Measurements from ENCODE around the gene WDCP.

Gene WDCP

GRCh38 chr2:24021122-24021998 is 25.8 kb downstream of the WDCP start:
- no peak overlapping the region for H3K27ac ChIP-seq (ENCODE audit: low read length)
- no peak for DNase-seq

GRCh38 chr2:24020244-24020643 is 26.9 kb downstream of the WDCP start:
- no peak overlapping the region for H3K27ac ChIP-seq (ENCODE audit: low read length)
- no peak overlapping the region for H3K4me2 ChIP-seq (ENCODE audit: low read depth, low read length)
- no peaks in the 10 kb centered on the region for H3K9me3 ChIP-seq (replicated peaks; ENCODE audit: insufficient read depth, low read length)
- no peak overlapping the region for H2AFZ ChIP-seq (ENCODE audit: low read length)
- H3K27me3 ChIP-seq (replicated peaks; ENCODE audit: insufficient read depth, low read length) = no peaks in the 10 kb centered on the region
- H3F3A ChIP-seq (ENCODE audit: insufficient read depth, low read length) = no peaks in the 10 kb centered on the region
- H3K36me3 ChIP-seq (replicated peaks; ENCODE audit: insufficient read depth, low read length) = no peaks in the 10 kb centered on the region
- no peak overlapping the region for H3K9ac ChIP-seq (ENCODE audit: low read length)
- H3K4me3 ChIP-seq (ENCODE audit: low read length) = no peak overlapping the region
- no peaks in the 10 kb centered on the region for H3K9me2 ChIP-seq (replicated peaks; ENCODE audit: insufficient read depth, low read length)
- DNase-seq = no peak
- H3K79me2 ChIP-seq (ENCODE audit: low read length) = no peaks in the 10 kb centered on the region
- H4K20me1 ChIP-seq (ENCODE audit: insufficient read depth, low read length) = no peaks in the 10 kb centered on the region
- H3K4me1 ChIP-seq (ENCODE audit: low read length) = no peaks in the 10 kb centered on the region
- TF ChIP-seq EZH2 (optimal IDR thresholded peaks at IDR 0.05; ENCODE audit: low read depth, low read length) (no peak), EZH2phosphoT487 (IDR thresholded peaks at IDR 0.05; ENCODE audit: low read length) (no peak), CTCF (IDR thresholded peaks at IDR 0.05; ENCODE audit: low read length) (no peak)

More at GRCh38 chr2:24021122-24021998, 25.8 kb downstream of the WDCP start:
- Histone ChIP-seq H3K4me3 (ENCODE audit: low read length) (no peak overlapping the region), H3K9me2 (replicated peaks; ENCODE audit: insufficient read depth, low read length) (no peaks in the 10 kb centered on the region), H3K4me2 (ENCODE audit: low read depth, low read length) (no peak overlapping the region), H3K79me2 (ENCODE audit: low read length) (no peaks in the 10 kb centered on the region), H3K36me3 (replicated peaks; ENCODE audit: insufficient read depth, low read length) (no peaks in the 10 kb centered on the region), H4K20me1 (ENCODE audit: insufficient read depth, low read length) (no peaks in the 10 kb centered on the region), H3K4me1 (ENCODE audit: low read length) (no peaks in the 10 kb centered on the region), H3K27me3 (replicated peaks; ENCODE audit: insufficient read depth, low read length) (no peaks in the 10 kb centered on the region), H3F3A (ENCODE audit: insufficient read depth, low read length) (no peaks in the 10 kb centered on the region), H3K9ac (ENCODE audit: low read length) (no peak overlapping the region), H2AFZ (ENCODE audit: low read length) (no peak overlapping the region), H3K9me3 (replicated peaks; ENCODE audit: insufficient read depth, low read length) (no peaks in the 10 kb centered on the region)
- TF ChIP-seq CTCF (IDR thresholded peaks at IDR 0.05; ENCODE audit: low read length) = 0 out of 2 replicates have a peak, but pooled peaks have one; percentile 5
- TF ChIP-seq EZH2 (optimal IDR thresholded peaks at IDR 0.05; ENCODE audit: low read depth, low read length) = no peak
- TF ChIP-seq EZH2phosphoT487 (IDR thresholded peaks at IDR 0.05; ENCODE audit: low read length) = no peak

GRCh38 chr2:24019729-24020128 is 27.5 kb downstream of the WDCP start:
- no peaks in the 10 kb centered on the region for H3K27me3 ChIP-seq (replicated peaks; ENCODE audit: insufficient read depth, low read length)

More at GRCh38 chr2:24019729-24020128, 27.5 kb downstream of the WDCP start:
- no peak overlapping the region for H3K9ac ChIP-seq (ENCODE audit: low read length)
- H3K9me3 ChIP-seq (replicated peaks; ENCODE audit: insufficient read depth, low read length) = no peaks in the 10 kb centered on the region
- H3K36me3 ChIP-seq (replicated peaks; ENCODE audit: insufficient read depth, low read length) = no peaks in the 10 kb centered on the region
- no peak overlapping the region for H3K4me2 ChIP-seq (ENCODE audit: low read depth, low read length)
- H3K79me2 ChIP-seq (ENCODE audit: low read length) = no peaks in the 10 kb centered on the region
- no peaks in the 10 kb centered on the region for H3K4me1 ChIP-seq (ENCODE audit: low read length)
- no peak for TF ChIP-seq EZH2phosphoT487 (IDR thresholded peaks at IDR 0.05; ENCODE audit: low read length)
- TF ChIP-seq CTCF (IDR thresholded peaks at IDR 0.05; ENCODE audit: low read length) = no peak
- TF ChIP-seq EZH2 (optimal IDR thresholded peaks at IDR 0.05; ENCODE audit: low read depth, low read length) = no peak
- H3K9me2 ChIP-seq (replicated peaks; ENCODE audit: insufficient read depth, low read length) = no peaks in the 10 kb centered on the region
- no peak overlapping the region for H3K27ac ChIP-seq (ENCODE audit: low read length)
- no peak for DNase-seq
- H2AFZ ChIP-seq (ENCODE audit: low read length) = no peak overlapping the region
- H3F3A ChIP-seq (ENCODE audit: insufficient read depth, low read length) = no peaks in the 10 kb centered on the region
- H3K4me3 ChIP-seq (ENCODE audit: low read length) = no peak overlapping the region
- no peaks in the 10 kb centered on the region for H4K20me1 ChIP-seq (ENCODE audit: insufficient read depth, low read length)

Data from MM.1S (cell line).